HG03457 (cell line): ENCODE measurements around the gene NR1H4.
"Not testable (repeated sequence)": the region's sequence is repeated elsewhere in the genome, so short reads cannot be mapped to it uniquely, and the experiment has no call there.

Source experiments
- ATAC-seq: cut with Tn5 transposase; IDR thresholded peaks from one replicate; pipeline ENCODE4 v1.9.1; 2021; ENCODE audit warnings: moderate number of reproducible peaks; ENCODE audit not compliant: unreplicated experiment

The NR1H4 gene

GRCh38 chr12:100473716-100474150 lies at the start of gene NR1H4:
Gene NR1H4 (plus strand): TSS chr12:100473866. CDS start chr12:100493324, 19,458 bp downstream.
- ATAC-seq: no peak

DNA sequence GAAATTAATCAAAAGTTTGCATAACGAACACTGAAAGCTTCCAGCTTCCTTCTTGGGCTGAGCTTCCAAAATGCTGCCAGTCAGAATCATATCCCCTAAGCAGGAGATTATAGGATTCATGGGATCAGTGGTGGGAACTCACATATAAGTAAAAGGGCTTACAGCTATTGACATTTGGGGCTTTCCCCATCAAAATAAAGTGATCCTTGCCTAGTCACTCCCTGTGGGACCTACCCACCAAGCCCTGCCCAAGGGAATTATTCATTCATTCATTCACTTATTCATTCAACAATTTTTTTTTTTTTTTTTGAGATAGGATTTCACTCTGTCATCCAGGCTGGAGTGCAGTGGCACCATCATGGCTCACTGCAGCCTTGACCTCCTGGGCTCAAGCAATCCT lies 47.5 kb upstream of the NR1H4 start:
- no peak for ATAC-seq

DNA sequence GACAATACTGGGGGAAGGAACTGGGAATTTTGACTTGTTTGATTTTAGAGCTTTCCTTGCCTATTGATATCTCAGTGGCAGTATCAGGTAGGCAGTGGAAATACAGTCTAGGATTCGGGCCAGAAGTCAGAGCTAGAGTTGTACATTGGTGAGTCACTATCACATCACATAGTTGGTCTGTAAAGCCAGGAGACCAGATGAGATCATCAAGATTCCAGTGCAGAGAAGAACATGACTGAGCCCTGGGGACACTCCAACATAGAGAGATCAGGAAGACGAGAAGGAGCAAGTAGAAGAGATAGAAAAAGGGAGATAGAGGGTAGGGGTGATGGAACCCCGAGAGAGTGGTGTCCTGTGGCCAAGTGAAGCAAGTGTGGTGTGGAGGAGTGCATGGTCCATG lies 46.6 kb upstream of the NR1H4 start:
- ATAC-seq: no peak

- ATAC-seq: not testable (repeated sequence)
These were observed 43.4 kb upstream of the NR1H4 start for GRCh38 chr12:100430251-100430650.

DNA sequence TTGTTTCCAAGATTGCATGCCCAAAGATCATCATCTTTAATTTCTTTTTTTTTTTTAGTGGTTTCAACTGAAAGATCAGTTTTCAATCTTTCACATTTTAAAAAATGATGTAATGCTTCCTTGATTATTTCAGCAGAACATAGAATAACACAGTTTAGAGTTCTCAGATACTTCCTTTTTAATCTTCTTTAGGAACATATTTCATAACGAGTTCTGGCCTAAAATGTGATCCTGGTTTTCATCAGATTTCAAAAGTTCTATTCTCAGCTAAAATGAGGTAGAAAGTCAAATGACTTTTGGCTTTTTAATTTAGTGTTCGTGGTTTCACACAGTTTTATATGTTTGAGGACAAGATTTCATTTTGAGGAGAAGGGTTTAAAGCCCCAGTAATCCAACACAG lies 40.0 kb upstream of the NR1H4 start:
- no peak for ATAC-seq

- ATAC-seq: no peak
These were observed 39.5 kb upstream of the NR1H4 start for GRCh38 chr12:100434177-100434576.

GRCh38 chr12:100435957-100436356 lies 37.7 kb upstream of the NR1H4 start:
- ATAC-seq: no peak

- no peak for ATAC-seq
These were observed 36.4 kb upstream of the NR1H4 start for GRCh38 chr12:100437038-100437841.

- ATAC-seq: no peak
These were observed 33.9 kb upstream of the NR1H4 start for GRCh38 chr12:100439797-100440196.

GRCh38 chr12:100442403-100442802 lies 31.3 kb upstream of the NR1H4 start:
- ATAC-seq: no peak

GRCh38 chr12:100443434-100443833 lies 30.2 kb upstream of the NR1H4 start:
- ATAC-seq: no peak

- ATAC-seq: no peak
These were observed 28.6 kb upstream of the NR1H4 start for GRCh38 chr12:100445081-100445481.

- ATAC-seq: no peak
These were observed 26.3 kb upstream of the NR1H4 start for GRCh38 chr12:100447381-100447780.

DNA sequence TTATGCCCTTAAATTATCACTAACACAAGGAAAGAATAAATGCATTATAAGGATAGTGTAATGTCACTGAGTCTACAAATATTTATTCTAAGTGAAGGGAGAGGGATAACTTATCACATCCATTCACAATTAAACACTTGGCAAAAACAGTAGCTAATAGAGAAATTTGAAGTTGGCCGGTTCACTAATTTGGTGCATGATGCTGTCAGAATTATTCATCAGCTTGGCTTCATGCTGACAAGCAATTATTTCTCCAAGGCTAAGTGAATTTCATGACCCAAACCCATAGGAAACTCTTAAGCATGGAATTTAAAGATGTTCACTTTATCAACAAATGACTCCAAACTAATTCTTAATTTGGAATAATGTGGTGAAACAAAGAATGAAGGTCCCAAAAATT lies 25.0 kb upstream of the NR1H4 start:
- no peak for ATAC-seq

DNA sequence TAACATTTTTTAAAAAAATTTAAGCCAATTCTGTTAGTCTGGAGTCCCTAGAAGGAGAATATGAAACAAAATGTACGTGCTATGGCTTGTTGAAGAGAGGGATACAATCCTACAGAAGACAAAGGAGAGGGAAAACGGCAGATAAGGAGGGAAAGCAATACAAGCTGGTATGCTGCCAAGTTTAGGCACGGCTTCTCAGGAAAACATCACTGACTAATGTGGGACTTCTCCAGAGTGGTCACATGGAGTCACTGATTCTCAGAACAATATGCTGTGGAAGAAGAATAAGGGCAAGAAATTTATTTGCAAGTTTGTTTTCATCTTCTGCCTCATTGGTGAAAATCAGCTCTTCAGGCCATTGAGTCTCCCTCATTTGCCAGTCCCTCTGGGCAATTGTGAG lies 22.9 kb upstream of the NR1H4 start:
- no peak for ATAC-seq

DNA sequence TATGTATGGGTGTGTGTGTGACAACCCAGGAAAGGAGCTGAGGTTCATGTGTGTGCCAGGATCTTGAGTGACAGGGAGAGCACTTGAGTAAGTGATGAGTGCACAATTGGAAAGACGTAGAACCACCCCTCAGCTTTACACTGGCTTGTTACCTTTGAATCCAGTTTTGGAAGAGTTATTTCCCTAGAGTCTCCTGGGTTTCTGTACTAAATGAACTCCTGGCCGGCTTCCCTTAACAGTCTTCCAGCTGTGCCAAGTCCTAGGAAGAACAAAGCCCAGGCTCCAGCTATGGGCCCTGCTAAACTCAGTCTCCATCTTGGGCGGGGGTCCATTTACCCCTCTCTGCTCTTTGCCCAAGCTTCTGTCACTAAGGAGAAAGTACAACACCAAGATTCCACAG lies 19.7 kb upstream of the NR1H4 start:
- ATAC-seq: no peak

- ATAC-seq: no peak
These were observed 17.8 kb upstream of the NR1H4 start for GRCh38 chr12:100455896-100456295.

DNA sequence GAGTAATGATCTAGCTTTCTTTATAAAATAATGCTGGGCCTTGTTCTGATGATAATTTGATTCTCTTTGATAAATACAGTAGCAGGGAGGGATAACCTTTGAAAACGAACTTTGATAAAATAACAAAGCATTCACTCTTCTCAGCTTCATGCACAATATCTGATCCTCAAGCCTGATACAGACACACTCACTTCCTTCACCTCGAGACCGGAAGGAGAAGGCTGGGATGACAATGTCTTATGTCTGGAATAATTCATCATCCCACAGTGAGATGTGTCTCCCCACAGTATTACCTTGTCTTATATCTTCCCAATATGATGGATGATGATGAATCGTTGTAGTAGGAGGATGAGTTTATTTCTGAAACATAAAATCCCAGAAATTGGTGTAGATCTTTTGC lies 15.5 kb upstream of the NR1H4 start:
- ATAC-seq: no peak

- ATAC-seq: no peak
These were observed 13.0 kb upstream of the NR1H4 start for GRCh38 chr12:100460702-100461101.

DNA sequence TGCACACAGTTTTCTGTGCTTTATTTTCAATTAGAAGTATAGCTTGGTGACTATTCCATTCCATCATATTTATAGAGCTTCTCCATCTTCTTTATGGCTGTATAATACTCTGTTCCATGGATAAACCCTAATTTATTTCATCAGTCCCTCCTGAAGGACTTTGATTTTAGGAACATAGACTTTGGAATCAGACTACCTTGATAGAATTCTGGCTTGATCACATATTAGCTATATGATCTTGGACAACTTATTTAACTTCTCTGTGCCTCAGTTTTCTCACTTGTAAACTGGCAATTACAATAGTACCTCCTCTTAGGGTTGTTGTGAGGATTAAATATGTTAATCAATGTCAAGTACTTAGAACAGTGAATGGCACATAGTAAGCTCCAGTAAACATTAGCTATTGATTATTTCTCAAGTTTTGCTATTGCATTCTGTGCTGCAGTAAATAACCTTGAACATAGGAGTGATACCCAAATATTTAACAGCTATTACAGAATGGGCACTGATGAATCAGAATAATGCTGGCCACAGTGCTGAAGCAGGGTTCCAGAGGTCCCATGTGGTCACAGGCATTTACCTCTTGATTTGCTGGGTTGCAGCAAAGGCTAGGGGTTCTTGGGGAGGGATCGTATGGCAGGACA lies 12.2 kb upstream of the NR1H4 start:
- no peak for ATAC-seq

DNA sequence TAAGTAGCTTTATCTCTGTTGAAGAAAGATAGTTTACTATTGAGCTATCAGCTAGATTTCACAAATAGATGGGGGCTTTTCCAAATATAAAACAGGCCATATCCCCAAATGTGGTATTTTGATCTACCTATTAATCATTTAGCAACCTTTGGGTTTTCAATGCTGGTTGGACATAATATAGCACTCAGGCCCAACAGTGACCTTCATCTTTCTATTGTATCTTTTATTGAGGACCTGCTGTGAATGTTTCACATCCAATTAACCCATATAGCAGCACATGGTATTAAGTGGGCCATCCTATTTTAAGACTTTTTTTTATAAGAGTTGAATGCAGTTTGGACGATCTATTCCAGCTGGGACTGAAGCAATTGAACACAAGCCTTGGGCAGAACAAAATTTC lies 10.0 kb upstream of the NR1H4 start:
- ATAC-seq: no peak

- ATAC-seq: no peak
These were observed 9.1 kb upstream of the NR1H4 start for GRCh38 chr12:100464529-100464928.
